Astrocyte (in vitro differentiated cells and primary cell): ENCODE measurements around the gene IGFBP2. TPM values are rescaled to one million over a fixed set of nuclear protein-coding genes. Genes with fewer than 3 reads are reported as not detected.
A peak's percentile ranks its signal among the peaks of the same experiment; 100 is the strongest.

Experiments used
- DNase-seq: peaks from one replicate; pipeline ENCODE4 v3.0.0-alpha.2; 2010; ENCODE audit warnings: low read depth
- FAIRE-seq: peaks from 2 replicates; lab custom pipeline; 2011; peaks lifted over from hg19 to GRCh38; lab: Jason Lieb, UNC
- H2AFZ ChIP-seq: 2 replicates; pipeline ENCODE4 v1.6.0; 2012; ENCODE audit warnings: low read depth, low read length, inconsistent platforms
- H3K27ac ChIP-seq: 2 replicates; pipeline ENCODE4 v1.5.1; 2011; ENCODE audit warnings: low read depth, low read length, inconsistent platforms
- H3K27me3 ChIP-seq: 2 replicates; pipeline ENCODE4 v1.6.0; 2011; ENCODE audit warnings: low read length, inconsistent platforms; ENCODE audit not compliant: insufficient read depth
- H3K36me3 ChIP-seq: 2 replicates; pipeline ENCODE4 v1.5.1; 2011; ENCODE audit warnings: low read length, inconsistent platforms; ENCODE audit not compliant: insufficient read depth
- H3K4me1 ChIP-seq: 2 replicates; pipeline ENCODE4 v1.5.1; 2011; ENCODE audit warnings: low read length, inconsistent platforms; ENCODE audit not compliant: insufficient read depth
- H3K4me2 ChIP-seq: 2 replicates; pipeline ENCODE4 v1.6.0; 2012; ENCODE audit warnings: low read length, inconsistent platforms
- H3K4me3 ChIP-seq: 2 replicates; pipeline ENCODE4 v1.5.1; 2011; ENCODE audit warnings: low read depth, mild to moderate bottlenecking, low read length, inconsistent platforms; ENCODE audit not compliant: insufficient read depth
- H3K79me2 ChIP-seq: 2 replicates; pipeline ENCODE4 v1.6.0; 2012; ENCODE audit warnings: mild to moderate bottlenecking, low read length, inconsistent platforms; ENCODE audit not compliant: insufficient read depth
- H3K9ac ChIP-seq: 2 replicates; pipeline ENCODE4 v1.6.0; 2012; ENCODE audit warnings: mild to moderate bottlenecking, low read length, inconsistent platforms
- H3K9me3 ChIP-seq: 2 replicates; pipeline ENCODE4 v1.5.1; 2012; ENCODE audit warnings: low read depth, mild to moderate bottlenecking, low read length, inconsistent platforms; ENCODE audit not compliant: insufficient read depth
- H4K20me1 ChIP-seq: 2 replicates; pipeline ENCODE4 v1.6.0; 2012; ENCODE audit warnings: low read length, inconsistent platforms; ENCODE audit not compliant: insufficient read depth
- H3K27ac Mint-ChIP-seq: one replicate; pipeline ENCODE4 v1.8.0; 2021; ENCODE audit warnings: mild to moderate bottlenecking, mixed read lengths; ENCODE audit not compliant: unreplicated experiment
- H3K27me3 Mint-ChIP-seq: one replicate; pipeline ENCODE4 v1.8.0; 2021; ENCODE audit warnings: low read depth, mixed read lengths; ENCODE audit not compliant: unreplicated experiment
- H3K36me3 Mint-ChIP-seq: one replicate; pipeline ENCODE4 v1.8.0; 2021; ENCODE audit warnings: low read depth, mixed read lengths; ENCODE audit not compliant: unreplicated experiment
- H3K4me1 Mint-ChIP-seq: one replicate; pipeline ENCODE4 v1.8.0; 2021; ENCODE audit warnings: low read depth, mixed read lengths; ENCODE audit not compliant: unreplicated experiment
- H3K4me3 Mint-ChIP-seq: one replicate; pipeline ENCODE4 v1.8.0; 2021; ENCODE audit warnings: mild to moderate bottlenecking, moderate library complexity, mixed read lengths; ENCODE audit not compliant: unreplicated experiment
- H3K9me3 Mint-ChIP-seq: one replicate; pipeline ENCODE4 v1.8.0; 2021; ENCODE audit warnings: mild to moderate bottlenecking, mixed read lengths; ENCODE audit not compliant: unreplicated experiment
- CTCF ChIP-seq: IDR thresholded peaks from 2 replicates; pipeline ENCODE4 v1.5.1; 2011; ENCODE audit warnings: low read depth, mild to moderate bottlenecking, inconsistent platforms, low read length, moderate library complexity; ENCODE audit not compliant: insufficient read depth
- EZH2 ChIP-seq: IDR thresholded peaks from 2 replicates; pipeline ENCODE4 v1.6.1; 2012; ENCODE audit warnings: mild to moderate bottlenecking, low read length, inconsistent platforms; ENCODE audit not compliant: insufficient read depth
- total RNA-seq: library from RNA; stranded (reverse); gene quantifications from 2 replicates; pipeline ENCODE4 v1.2.1, GENCODE V29; 2021

The IGFBP2 gene
- total RNA-seq, 1 donor from 2014 or later: 944 TPM

- H3K9me3 Mint-ChIP-seq: no peaks in the 10 kb centered on the region
- peaks cover 28% of the 10 kb centered on the region for H3K4me1 Mint-ChIP-seq
Measured at GRCh38 chr2:216663106-216663505, 29.9 kb downstream of the IGFBP2 start.

GRCh38 chr2:216663846-216664245 lies 30.6 kb downstream of the IGFBP2 start:
- H3K4me1 ChIP-seq: peaks cover 16% of the 10 kb centered on the region
- H3K27me3 Mint-ChIP-seq: no peaks in the 10 kb centered on the region
- no peak overlapping the region for H2AFZ ChIP-seq
- no peak overlapping the region for H3K4me2 ChIP-seq
- H3K9me3 Mint-ChIP-seq: no peaks in the 10 kb centered on the region
- H3K27me3 ChIP-seq: no peaks in the 10 kb centered on the region
- peaks cover 26% of the 10 kb centered on the region for H3K4me1 Mint-ChIP-seq
- TF ChIP-seq CTCF (no peak), EZH2 (no peak)
- H3K9ac ChIP-seq: no peak overlapping the region
- H3K36me3 ChIP-seq: no peaks in the 10 kb centered on the region
- no peak overlapping the region for H3K4me3 ChIP-seq
- DNase-seq (no peak), FAIRE-seq (no peak)
- peaks cover 30% of the 10 kb centered on the region for H3K36me3 Mint-ChIP-seq
- H3K27ac ChIP-seq: no peak overlapping the region
- H3K4me3 Mint-ChIP-seq: no peak overlapping the region
- H3K9me3 ChIP-seq: no peaks in the 10 kb centered on the region
- H3K27ac Mint-ChIP-seq: no peak overlapping the region
- H4K20me1 ChIP-seq: peaks cover 1% of the 10 kb centered on the region
- H3K79me2 ChIP-seq: peaks cover 10% of the 10 kb centered on the region

More at GRCh38 chr2:216663106-216663505, 29.9 kb downstream of the IGFBP2 start:
- Histone ChIP-seq H3K36me3 (no peaks in the 10 kb centered on the region), H3K79me2 (peaks cover 13% of the 10 kb centered on the region), H4K20me1 (peaks cover 6% of the 10 kb centered on the region), H2AFZ (no peak overlapping the region), H3K27me3 (no peaks in the 10 kb centered on the region), H3K4me1 (peaks cover 16% of the 10 kb centered on the region), H3K4me3 (no peak overlapping the region), H3K4me2 (no peak overlapping the region), H3K9me3 (no peaks in the 10 kb centered on the region), H3K9ac (no peak overlapping the region), H3K27ac (no peak overlapping the region)
- DNase-seq (no peak), FAIRE-seq (no peak)
- TF ChIP-seq CTCF (no peak), EZH2 (no peak)
- no peak overlapping the region for H3K4me3 Mint-ChIP-seq
- H3K27me3 Mint-ChIP-seq: no peaks in the 10 kb centered on the region
- peaks cover 29% of the 10 kb centered on the region for H3K36me3 Mint-ChIP-seq
- H3K27ac Mint-ChIP-seq: no peak overlapping the region

- H3K4me1 Mint-ChIP-seq: peaks cover 20% of the 10 kb centered on the region
- H2AFZ ChIP-seq: no peak overlapping the region
- no peaks in the 10 kb centered on the region for H3K9me3 ChIP-seq
- H3K36me3 ChIP-seq: no peaks in the 10 kb centered on the region
- no peaks in the 10 kb centered on the region for H4K20me1 ChIP-seq
- FAIRE-seq (peak; percentile 32), DNase-seq (peak; percentile 64)
- peaks cover 16% of the 10 kb centered on the region for H3K4me1 ChIP-seq
- peak overlapping the region; percentile 14 for H3K27ac ChIP-seq
- no peaks in the 10 kb centered on the region for H3K9me3 Mint-ChIP-seq
- peaks cover 28% of the 10 kb centered on the region for H3K36me3 Mint-ChIP-seq
- no peaks in the 10 kb centered on the region for H3K27me3 ChIP-seq
- no peak overlapping the region for H3K4me3 Mint-ChIP-seq
- no peak overlapping the region for H3K9ac ChIP-seq
- H3K4me3 ChIP-seq: no peak overlapping the region
- TF ChIP-seq EZH2: no peak
- TF ChIP-seq CTCF: peak; percentile 7
- peaks cover 3% of the 10 kb centered on the region for H3K27me3 Mint-ChIP-seq
- H3K4me2 ChIP-seq: peak overlapping the region; percentile 30
- no peak overlapping the region for H3K27ac Mint-ChIP-seq
- peaks cover 2% of the 10 kb centered on the region for H3K79me2 ChIP-seq
Measured at GRCh38 chr2:216664593-216665034, 31.4 kb downstream of the IGFBP2 start.
